Stomach (tissue), 4 donors: ENCODE data around the gene BIRC6.

Source experiments
- CTCF ChIP-seq, 7 experiments: fragments of 450-650 bp in 4 of 7; fragments of 200-600 bp in 3 of 7; sonication (generic) in 3 of 7; IDR thresholded peaks; one replicate each; pipeline ENCODE4 v1.5.1; 2016 to 2019; ENCODE audit warnings: antibody characterized with exemption in 7 of 7, control low read depth in 2 of 7, mild to moderate bottlenecking in 1 of 7
- EP300 ChIP-seq: sonication (generic); formaldehyde crosslinking; IDR thresholded peaks from one replicate; pipeline ENCODE4 v1.6.1; 2017; ENCODE audit warnings: antibody characterized with exemption
- POLR2A ChIP-seq, 4 donors: fragments of 450-650 bp; IDR thresholded peaks; one replicate each; pipeline ENCODE4 v1.6.1; 2016; ENCODE audit warnings: antibody characterized with exemption in 4 of 4, control low read depth in 2 of 4, mild to moderate bottlenecking in 1 of 4, moderate library complexity in 1 of 4
- POLR2AphosphoS5 ChIP-seq, 3 donors: sonication (generic); formaldehyde crosslinking; IDR thresholded peaks; one replicate each; pipeline ENCODE4 v1.6.1; 2016; ENCODE audit warnings: antibody characterized with exemption in 3 of 3

- TF ChIP-seq CTCF (IDR thresholded peaks at IDR 0.05) (no peak), POLR2A (IDR thresholded peaks at IDR 0.05) (no peak), POLR2AphosphoS5 (IDR thresholded peaks at IDR 0.05) (no peak), EP300 (no peak)
Measured at GRCh38 chr2:32357318-32358110, 691 bp downstream of the BIRC6 start.
